GM21723 (cell line): ENCODE data around the gene IFNA10.
A peak's percentile ranks its signal among the peaks of the same experiment; 100 is the strongest.
"Not testable (repeated sequence)": the region's sequence is repeated elsewhere in the genome, so short reads cannot be mapped to it uniquely, and the experiment has no call there.

Source experiments
- ATAC-seq: cut with Tn5 transposase; IDR thresholded peaks from one replicate; pipeline ENCODE4 v1.9.1; 2021; ENCODE audit warnings: mild to moderate bottlenecking, moderate library complexity; ENCODE audit not compliant: unreplicated experiment

The IFNA10 gene

DNA sequence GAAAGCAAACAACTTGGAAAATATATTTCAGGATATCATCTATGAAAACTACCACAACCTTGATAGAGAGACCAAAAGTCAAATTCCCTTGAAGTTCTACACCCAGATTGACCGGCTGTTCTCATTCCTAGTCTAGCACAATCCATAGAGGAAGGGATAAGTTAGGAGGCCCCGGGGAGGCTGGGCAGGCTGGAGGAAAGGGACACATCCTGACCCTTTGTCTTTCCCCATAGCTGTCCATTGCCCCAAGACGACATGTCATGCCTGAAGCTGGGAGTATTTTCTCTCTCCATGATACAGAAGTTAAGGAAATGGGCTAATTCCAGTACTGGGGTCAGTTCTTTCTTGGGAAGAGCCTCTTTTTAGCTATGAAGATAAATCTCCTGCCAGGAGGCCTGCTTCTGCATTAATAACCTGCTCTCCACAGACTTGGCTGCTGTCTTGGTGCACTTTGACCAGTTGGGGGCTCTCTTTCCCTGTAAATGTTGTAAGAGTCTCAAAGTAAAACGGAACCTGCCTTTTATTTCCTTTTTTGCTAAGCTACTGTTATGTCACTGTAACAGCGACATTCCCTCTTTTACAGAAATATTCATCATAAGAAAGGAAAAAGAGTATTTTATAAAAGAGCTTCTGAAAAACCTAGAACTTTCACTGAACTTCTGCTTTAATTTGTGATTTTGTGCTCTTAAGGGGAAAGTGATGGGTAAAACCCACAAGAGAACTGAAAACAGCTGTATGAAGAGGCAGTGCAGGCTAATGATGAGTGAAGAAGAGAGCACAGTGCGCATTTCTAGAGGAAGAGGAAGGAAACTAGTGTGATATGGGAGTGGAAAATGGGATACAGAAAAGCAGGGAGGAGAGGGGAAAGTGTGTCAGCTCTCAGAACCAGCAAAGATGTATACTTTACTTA lies 11.8 kb downstream of the IFNA10 start:
- ATAC-seq: peak; percentile 97

DNA sequence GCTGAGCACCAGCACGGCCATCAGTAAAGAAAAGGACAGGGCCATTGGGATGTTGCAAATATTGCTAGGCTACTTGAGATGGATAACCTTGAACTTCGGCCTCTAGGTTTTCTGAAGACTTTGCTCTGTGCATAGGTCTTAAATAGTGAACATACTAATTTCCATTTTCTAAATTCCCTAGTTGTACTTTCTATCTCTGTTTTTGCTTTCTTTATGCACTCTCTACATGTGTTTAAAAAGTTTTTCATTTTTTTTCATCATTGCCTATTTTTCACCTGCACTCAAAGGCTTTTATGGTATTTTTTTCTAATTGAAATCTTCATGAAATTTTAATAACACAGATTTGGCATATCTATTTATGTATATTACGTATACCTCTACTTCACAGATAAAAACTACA lies 19.5 kb downstream of the IFNA10 start, which contains the start of gene IFNA4:
IFNA4 (minus strand) TSS at position 101 of the 400 bp plus-strand sequence; CDS start at position 45, 56 bp downstream.
- ATAC-seq: not testable (repeated sequence)

DNA sequence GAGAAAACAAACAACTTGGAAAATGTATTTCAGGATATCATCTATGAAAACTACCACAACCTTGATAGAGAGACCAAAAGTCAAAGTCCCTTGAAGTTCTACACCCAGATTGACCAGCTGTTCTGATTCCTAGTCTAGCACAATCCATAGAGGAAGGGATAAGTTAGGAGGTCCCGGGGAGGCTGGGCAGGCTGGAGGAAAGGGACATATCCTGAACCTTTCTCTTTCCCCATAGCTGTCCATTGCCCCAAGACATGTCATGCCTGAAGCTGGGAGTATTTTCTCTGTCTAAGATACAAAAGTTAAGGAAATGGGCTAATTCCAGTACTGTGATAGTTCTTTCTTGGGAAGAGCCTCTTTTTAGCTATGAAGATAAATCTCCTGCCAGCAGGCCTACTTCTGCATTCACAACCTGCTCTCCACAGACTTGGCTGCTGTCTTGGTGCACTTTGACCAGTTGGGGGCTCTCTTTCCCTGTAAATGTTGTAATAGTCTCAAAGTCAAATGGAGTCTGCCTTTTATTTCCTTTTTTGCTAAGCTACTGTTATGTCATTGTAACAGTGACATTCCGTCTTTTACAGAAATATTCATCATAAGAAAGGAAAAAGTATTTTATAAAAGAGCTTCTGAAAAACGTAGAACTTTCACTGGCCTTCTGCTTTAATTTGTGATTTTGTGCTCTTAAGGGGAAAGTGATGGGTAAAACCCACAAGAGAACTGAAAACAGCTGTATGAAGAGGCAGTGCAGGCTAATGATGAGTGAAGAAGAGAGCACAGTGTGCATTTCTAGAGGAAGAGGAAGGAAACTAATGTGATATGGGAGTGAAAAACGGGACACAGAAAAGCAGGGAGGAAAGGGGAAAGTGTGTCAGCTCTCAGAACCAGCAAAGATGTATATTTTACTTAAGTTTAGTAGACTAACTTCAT lies 23.9 kb downstream of the IFNA10 start:
- ATAC-seq: peak; percentile 97

DNA sequence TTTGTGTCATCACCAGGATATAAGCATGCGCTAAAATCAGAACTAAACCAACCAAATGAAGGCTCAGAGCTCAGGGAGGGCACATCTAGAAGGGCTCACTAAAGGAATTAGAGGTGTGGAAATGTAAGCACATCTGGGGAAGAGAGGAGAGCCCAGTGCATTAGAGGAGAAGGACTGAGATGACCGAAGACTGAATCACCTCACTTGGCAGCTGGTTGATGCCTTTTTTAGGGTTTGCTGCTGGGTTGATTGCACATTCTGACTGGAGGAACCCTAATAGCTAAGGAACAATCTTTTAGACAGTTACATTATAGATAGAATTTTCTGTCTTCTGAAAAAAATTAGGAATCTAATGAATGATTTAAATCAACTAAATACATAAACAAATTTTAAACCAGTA lies 32.3 kb downstream of the IFNA10 start:
- no peak for ATAC-seq

DNA sequence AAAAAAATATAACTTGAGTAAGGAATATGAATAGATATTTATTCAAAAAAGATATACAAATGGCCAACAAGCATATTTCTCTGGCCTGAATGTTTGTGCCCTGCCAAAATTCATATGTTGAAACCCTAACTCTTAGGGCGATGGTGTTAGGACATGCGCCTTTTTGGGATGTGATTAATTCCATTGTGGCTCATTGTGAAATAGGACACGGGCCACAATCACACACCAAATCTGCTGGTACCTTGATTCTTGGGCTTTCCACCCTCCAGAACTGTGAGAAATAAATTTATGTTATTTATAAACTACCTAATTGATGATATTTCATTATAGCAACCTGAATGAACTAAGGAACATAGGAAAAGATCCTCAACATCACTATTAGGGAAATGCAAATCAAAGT lies 34.8 kb downstream of the IFNA10 start:
- no peak for ATAC-seq

DNA sequence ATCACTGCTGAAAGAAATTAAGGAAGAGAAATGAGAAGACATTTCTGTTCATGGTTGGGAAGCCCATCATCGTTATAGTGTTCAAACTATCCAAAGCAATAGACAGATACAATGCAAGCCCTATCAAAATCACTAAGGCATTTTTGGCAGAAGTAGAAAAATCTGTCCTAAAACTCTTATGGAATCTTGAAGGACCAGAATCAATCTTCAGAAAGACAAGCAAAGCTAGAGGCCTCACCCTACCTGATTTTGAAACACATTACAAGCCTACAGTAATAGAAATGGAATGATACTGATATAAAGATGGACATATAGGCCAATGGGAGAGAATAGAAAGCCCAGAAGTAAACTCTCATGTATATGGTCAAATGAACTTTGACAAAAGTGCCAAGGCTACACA lies 35.6 kb downstream of the IFNA10 start:
- ATAC-seq: no peak

DNA sequence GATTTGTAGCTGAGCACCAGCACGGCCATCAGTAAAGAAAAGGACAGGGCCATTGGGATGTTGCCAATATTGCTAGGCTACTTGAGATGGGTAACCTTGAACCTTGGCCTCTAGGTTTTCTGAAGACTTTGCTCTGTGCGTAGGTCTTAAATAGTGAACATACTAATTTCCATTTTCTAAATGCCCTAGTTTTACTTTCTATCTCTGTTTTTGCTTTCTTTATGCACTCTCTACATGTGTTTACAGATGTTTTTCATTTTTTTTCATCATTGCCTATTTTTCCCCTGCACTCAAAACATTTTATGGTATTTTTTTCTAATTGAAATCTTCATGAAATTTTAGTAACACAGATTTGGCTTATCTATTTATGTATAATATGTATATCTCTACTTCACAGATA lies 40.4 kb downstream of the IFNA10 start, which contains the start of gene IFNA21:
IFNA21 (minus strand) TSS at position 101 of the 400 bp plus-strand sequence; CDS start at position 53, 48 bp downstream.
- not testable (repeated sequence) for ATAC-seq

DNA sequence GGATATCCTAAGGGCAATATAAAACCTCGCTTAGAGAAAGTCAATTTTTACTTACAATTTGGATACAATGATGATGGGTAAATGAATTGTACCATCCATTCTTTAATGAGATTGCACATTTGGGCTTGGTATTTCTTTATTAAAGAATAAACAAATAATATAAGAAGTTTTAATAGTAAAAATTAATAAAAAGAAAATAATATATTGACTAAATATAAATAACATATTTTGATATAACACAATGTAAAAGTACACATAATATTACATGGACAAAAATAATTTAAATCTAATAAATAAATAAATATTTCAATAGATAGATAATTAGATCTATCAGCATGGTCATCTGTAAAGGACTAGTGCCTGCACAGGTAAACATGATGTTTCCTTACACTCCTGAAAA lies 41.4 kb downstream of the IFNA10 start:
- no peak for ATAC-seq

DNA sequence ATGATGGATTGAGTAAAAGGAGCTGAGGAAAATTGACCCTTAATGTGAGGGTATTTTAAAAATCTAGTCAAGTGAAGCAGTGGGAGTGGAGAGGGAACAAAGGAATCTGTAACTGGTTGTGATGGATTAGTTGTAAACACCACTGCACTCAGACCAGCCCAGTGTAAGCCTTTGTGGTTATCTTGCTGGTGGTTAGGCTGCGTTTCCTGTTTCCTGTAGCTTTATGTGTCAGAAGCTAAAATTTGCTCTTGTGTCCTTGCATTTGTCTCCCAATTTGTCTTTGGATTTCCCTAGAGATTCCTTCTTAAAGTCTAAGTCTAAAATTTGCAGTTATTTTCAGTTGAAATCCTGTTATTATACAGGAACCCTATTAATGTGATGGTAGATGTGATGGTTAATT lies 46.8 kb downstream of the IFNA10 start:
- ATAC-seq: peak; percentile 95
